HG02588 (cell line): Measurements from ENCODE around the gene ASB6.

Experiments
- ATAC-seq: cut with Tn5 transposase; IDR thresholded peaks from one replicate; pipeline ENCODE4 v1.9.1; 2021; ENCODE audit warnings: mild to moderate bottlenecking, moderate library complexity; ENCODE audit not compliant: unreplicated experiment

ASB6 gene

GRCh38 chr9:129587487-129588262 lies 54.3 kb downstream of the ASB6 start:
- ATAC-seq: no peak

- no peak for ATAC-seq
Observed at GRCh38 chr9:129586685-129587084, 55.3 kb downstream of the ASB6 start.

GRCh38 chr9:129586245-129586644 lies 55.7 kb downstream of the ASB6 start:
- ATAC-seq: no peak

GRCh38 chr9:129585352-129585751 lies 56.6 kb downstream of the ASB6 start:
- ATAC-seq: no peak
